Glutamatergic neuron (in vitro differentiated cells): ENCODE data around the gene TRIM47. TPM values are rescaled to one million over a fixed set of nuclear protein-coding genes. Genes with fewer than 3 reads are reported as not detected.

Experiments used
- DNase-seq: peaks from one replicate; pipeline ENCODE4 v3.0.0; 2022
- H3K27ac Mint-ChIP-seq: one replicate; pipeline ENCODE4 v1.8.0; 2020; ENCODE audit warnings: mild to moderate bottlenecking, mixed read lengths, inconsistent platforms; ENCODE audit not compliant: unreplicated experiment
- H3K27me3 Mint-ChIP-seq: one replicate; pipeline ENCODE4 v1.8.0; 2020; ENCODE audit warnings: mild to moderate bottlenecking, moderate library complexity, mixed read lengths, inconsistent platforms; ENCODE audit not compliant: unreplicated experiment
- H3K36me3 Mint-ChIP-seq: one replicate; pipeline ENCODE4 v1.8.0; 2020; ENCODE audit warnings: mild to moderate bottlenecking, mixed read lengths, inconsistent platforms; ENCODE audit not compliant: unreplicated experiment
- H3K4me1 Mint-ChIP-seq: one replicate; pipeline ENCODE4 v1.8.0; 2020; ENCODE audit warnings: mild to moderate bottlenecking, low read depth, mixed read lengths, inconsistent platforms; ENCODE audit not compliant: unreplicated experiment
- H3K4me3 Mint-ChIP-seq: one replicate; pipeline ENCODE4 v1.8.0; 2020; ENCODE audit warnings: mild to moderate bottlenecking, mixed read lengths, inconsistent platforms; ENCODE audit not compliant: unreplicated experiment
- H3K9me3 Mint-ChIP-seq: one replicate; pipeline ENCODE4 v1.8.0; 2020; ENCODE audit warnings: mild to moderate bottlenecking, moderate library complexity, mixed read lengths, inconsistent platforms; ENCODE audit not compliant: unreplicated experiment
- total RNA-seq: library from RNA; stranded (reverse); fragmentation: NEBNext Ultra II Directional; extraction: Animal tissue kit (Norgen Biotek cat#: 25700); gene quantifications from one replicate; pipeline ENCODE4 v1.2.1, GENCODE V29; 2021; ENCODE audit not compliant: unreplicated experiment
- TF ChIP-seq, protein P1 (sequence below): fragments of 200-600 bp; sonication (generic); IDR thresholded peaks from one replicate; pipeline ENCODE4 v1.5.0; 2021; ENCODE audit not compliant: partially characterized antibody, unreplicated experiment

TRIM47 gene
- total RNA-seq, 1 donor from 2014 or later: 2.1 TPM

DNA sequence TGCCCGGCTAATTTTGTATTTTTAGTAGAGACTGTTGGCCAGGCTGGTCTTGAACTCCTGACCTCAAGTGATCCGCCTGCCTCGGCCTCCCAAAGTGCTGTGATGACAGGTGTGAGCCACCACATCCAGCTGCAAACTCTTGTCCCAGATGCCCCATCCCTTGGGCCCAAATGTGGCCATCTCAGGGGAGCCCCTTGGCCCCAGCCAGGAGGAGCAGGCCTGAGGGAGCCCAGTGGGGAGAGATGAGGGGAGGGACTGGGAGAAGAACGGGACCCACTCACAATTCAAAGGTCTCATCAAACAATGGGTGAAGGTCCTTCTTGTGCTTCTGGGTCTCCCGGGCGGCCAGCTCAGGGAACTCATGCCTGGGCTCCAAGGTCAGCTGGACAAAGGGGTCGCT lies 48.6 kb downstream of the TRIM47 start:
- TF ChIP-seq, protein P1, sequence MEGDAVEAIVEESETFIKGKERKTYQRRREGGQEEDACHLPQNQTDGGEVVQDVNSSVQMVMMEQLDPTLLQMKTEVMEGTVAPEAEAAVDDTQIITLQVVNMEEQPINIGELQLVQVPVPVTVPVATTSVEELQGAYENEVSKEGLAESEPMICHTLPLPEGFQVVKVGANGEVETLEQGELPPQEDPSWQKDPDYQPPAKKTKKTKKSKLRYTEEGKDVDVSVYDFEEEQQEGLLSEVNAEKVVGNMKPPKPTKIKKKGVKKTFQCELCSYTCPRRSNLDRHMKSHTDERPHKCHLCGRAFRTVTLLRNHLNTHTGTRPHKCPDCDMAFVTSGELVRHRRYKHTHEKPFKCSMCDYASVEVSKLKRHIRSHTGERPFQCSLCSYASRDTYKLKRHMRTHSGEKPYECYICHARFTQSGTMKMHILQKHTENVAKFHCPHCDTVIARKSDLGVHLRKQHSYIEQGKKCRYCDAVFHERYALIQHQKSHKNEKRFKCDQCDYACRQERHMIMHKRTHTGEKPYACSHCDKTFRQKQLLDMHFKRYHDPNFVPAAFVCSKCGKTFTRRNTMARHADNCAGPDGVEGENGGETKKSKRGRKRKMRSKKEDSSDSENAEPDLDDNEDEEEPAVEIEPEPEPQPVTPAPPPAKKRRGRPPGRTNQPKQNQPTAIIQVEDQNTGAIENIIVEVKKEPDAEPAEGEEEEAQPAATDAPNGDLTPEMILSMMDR: no peak
- Mint-ChIP-seq H3K27ac (no peak overlapping the region), H3K27me3 (peaks cover 11% of the 10 kb centered on the region)

DNA sequence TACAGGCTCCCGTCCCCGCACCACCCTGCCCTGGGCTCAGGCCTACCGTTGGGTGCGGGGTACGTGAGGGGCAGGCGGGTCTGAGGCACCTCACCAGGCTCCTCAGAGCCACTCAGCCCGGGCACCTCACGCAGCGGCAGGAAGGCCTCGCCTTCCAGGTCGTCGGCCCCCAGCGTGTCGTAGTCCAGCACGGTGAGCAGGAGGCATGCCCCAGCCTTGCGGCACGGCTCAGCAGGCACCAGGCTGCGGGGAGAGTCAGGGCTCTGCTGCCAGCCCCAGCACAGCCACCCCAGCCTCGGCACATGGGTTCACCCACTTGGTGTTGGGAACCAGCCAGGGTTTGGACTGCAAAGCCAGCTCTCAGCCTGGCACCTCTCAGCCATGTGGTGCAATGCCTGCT lies 49.6 kb downstream of the TRIM47 start:
- no peak overlapping the region for H3K4me3 Mint-ChIP-seq
- H3K9me3 Mint-ChIP-seq: peaks cover 13% of the 10 kb centered on the region
- H3K36me3 Mint-ChIP-seq: no peaks in the 10 kb centered on the region
- H3K4me1 Mint-ChIP-seq: peaks cover 20% of the 10 kb centered on the region
- DNase-seq: no peak
- H3K27ac Mint-ChIP-seq: no peak overlapping the region
- TF ChIP-seq, protein P1: no peak
- peaks cover 11% of the 10 kb centered on the region for H3K27me3 Mint-ChIP-seq

More for the DNA sequence above, 48.6 kb downstream of the TRIM47 start:
- Mint-ChIP-seq H3K4me1 (peaks cover 18% of the 10 kb centered on the region), H3K36me3 (no peaks in the 10 kb centered on the region), H3K4me3 (no peak overlapping the region), H3K9me3 (peaks cover 13% of the 10 kb centered on the region)
- DNase-seq: no peak

DNA sequence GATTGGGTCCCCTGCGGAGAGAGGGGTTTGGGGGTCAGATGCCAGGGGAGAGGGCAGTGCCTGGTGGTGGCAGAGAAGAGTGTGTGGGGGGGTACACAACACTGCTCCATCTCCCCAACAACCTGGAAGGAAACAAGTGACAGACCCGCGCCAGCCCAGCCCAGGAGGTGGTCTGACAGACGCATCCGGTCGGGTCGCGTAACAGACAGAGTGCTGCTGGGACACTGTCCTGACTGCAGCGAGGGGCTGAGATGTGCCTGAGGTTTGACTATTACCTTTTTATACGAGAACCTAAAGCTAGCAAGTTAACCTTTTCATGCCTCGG lies 50.3 kb downstream of the TRIM47 start:
- Mint-ChIP-seq H3K36me3 (no peaks in the 10 kb centered on the region), H3K9me3 (peaks cover 8% of the 10 kb centered on the region), H3K4me3 (peak overlapping the region; percentile 25), H3K4me1 (peaks cover 20% of the 10 kb centered on the region), H3K27ac (peak overlapping the region; percentile 93), H3K27me3 (peaks cover 9% of the 10 kb centered on the region)
- DNase-seq: no peak
- TF ChIP-seq, protein P1: no peak

DNA sequence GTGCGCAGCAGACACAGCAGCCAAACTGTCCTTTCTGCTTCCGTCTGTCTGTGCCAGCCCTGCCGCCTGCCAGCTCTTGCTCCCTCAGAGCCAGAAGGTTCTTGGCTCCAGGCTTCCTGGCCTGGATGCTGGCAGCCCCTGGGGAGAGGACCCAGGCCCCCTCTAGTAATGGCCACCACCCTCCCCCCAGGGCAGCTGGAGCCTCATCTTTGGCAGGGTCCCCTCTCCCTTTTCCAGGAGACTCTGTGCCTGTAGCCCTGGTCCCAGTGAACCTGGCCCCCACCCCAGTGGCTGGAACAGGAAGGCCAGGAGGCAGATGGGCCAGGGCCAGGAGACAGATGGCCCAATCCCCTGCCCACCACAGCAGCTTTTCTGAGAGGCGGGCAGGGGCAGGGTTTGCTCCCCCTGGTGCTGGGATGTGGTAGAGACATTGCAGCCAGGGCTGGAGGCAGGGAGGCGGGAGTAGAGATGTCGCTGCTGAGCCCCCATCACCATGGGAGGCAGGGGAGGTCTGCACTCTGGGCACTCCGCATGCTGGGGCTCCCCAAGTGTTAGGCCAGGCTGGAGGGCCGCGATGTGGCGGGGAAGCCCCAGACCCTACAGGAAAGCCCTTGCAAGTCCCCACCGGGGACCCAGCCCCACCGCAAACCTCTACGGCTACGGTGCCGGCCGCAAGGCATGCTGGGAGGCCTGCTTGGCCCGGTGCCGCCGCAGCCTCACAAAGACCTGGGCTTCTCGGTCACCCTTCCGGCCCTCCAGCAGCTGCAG lies 50.9 kb downstream of the TRIM47 start:
- Mint-ChIP-seq H3K4me1 (peaks cover 20% of the 10 kb centered on the region), H3K36me3 (no peaks in the 10 kb centered on the region), H3K27me3 (peaks cover 9% of the 10 kb centered on the region), H3K9me3 (peaks cover 8% of the 10 kb centered on the region), H3K27ac (peak overlapping the region; percentile 93), H3K4me3 (peak overlapping the region; percentile 70)
- TF ChIP-seq, protein P1: peak; percentile 92
- DNase-seq: peak; percentile 91

DNA sequence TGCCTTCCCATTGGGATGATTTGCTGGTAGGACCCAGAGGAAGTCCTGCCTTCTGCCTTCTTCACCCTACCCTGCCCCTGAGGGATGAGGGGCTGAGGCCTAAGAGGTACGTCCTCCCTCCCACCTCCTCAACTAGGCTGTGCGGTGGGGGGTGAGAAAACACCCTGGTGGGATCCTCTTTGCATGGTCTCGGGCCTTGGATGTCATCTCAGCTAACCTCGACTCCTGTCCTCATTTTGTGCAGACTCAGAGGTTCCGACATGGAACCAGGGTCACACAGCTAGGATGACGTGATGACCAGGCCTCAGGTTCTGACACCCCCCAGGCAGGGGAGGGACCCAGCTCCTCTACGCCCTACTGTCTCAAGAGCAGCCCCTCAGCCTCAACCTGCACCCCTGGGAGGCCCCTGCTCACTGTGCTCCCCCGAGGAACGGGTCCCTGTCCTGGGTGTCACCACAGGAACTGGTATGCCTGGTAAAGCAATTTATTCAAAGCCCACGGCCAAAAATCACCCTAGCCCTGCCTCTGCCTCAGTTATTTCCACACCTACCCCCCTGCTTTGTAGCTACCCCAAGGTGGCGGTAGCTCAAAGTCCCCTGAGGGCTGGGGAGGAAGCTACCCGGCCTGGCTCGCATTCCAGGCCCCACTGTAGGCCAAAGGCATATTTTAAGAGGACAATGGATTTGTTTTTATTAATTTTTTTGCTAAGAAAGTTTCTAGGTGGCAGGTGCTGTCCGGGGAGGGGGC lies 51.6 kb downstream of the TRIM47 start:
- peak overlapping the region; percentile 70 for H3K4me3 Mint-ChIP-seq
- peak; percentile 13 for DNase-seq
- no peaks in the 10 kb centered on the region for H3K36me3 Mint-ChIP-seq
- peaks cover 9% of the 10 kb centered on the region for H3K27me3 Mint-ChIP-seq
- H3K27ac Mint-ChIP-seq: peak overlapping the region; percentile 93
- peaks cover 11% of the 10 kb centered on the region for H3K9me3 Mint-ChIP-seq
- H3K4me1 Mint-ChIP-seq: peaks cover 22% of the 10 kb centered on the region
- TF ChIP-seq, protein P1: no peak
